ENCODE results near the gene APBB3. TPM values are rescaled to one million over a fixed set of nuclear protein-coding genes. Genes with fewer than 3 reads are reported as not detected.
A peak's percentile ranks its signal among the peaks of the same experiment; 100 is the strongest.

Gene APBB3
- total RNA-seq, 1 donor from 2014 or later: 68.5 TPM

- Mint-ChIP-seq H3K9me3 (no peaks in the 10 kb centered on the region), H3K27me3 (ENCODE audit: low read depth) (no peaks in the 10 kb centered on the region), H3K4me1 (peaks cover 32% of the 10 kb centered on the region), H3K4me3 (no peak overlapping the region), H3K27ac (peak overlapping the region; percentile 13), H3K36me3 (peaks cover 11% of the 10 kb centered on the region)
- DNase-seq (ENCODE audit: low spot score in 2 of 2, unreplicated experiment in 2 of 2): no peak
- TF ChIP-seq CTCF (IDR thresholded peaks at IDR 0.05; ENCODE audit: unreplicated experiment): no peak
Observed at GRCh38 chr5:140553657-140554056, 10.7 kb downstream of the APBB3 start.

- peaks cover 32% of the 10 kb centered on the region for H3K4me1 Mint-ChIP-seq
- no peaks in the 10 kb centered on the region for H3K9me3 Mint-ChIP-seq
- H3K27ac Mint-ChIP-seq: no peak overlapping the region
- H3K4me3 Mint-ChIP-seq: no peak overlapping the region
- DNase-seq (ENCODE audit: low spot score in 2 of 2, unreplicated experiment in 2 of 2): no peak
- TF ChIP-seq CTCF (IDR thresholded peaks at IDR 0.05; ENCODE audit: unreplicated experiment): no peak
- H3K36me3 Mint-ChIP-seq: peaks cover 11% of the 10 kb centered on the region
- H3K27me3 Mint-ChIP-seq (ENCODE audit: low read depth): no peaks in the 10 kb centered on the region
Observed at GRCh38 chr5:140551872-140552271, 12.5 kb downstream of the APBB3 start.

- Mint-ChIP-seq H3K36me3 (peaks cover 11% of the 10 kb centered on the region), H3K27ac (no peak overlapping the region), H3K4me1 (peaks cover 25% of the 10 kb centered on the region), H3K27me3 (ENCODE audit: low read depth) (no peaks in the 10 kb centered on the region), H3K9me3 (no peaks in the 10 kb centered on the region), H3K4me3 (no peak overlapping the region)
- no peak for TF ChIP-seq CTCF (IDR thresholded peaks at IDR 0.05; ENCODE audit: unreplicated experiment)
- no peak for DNase-seq (ENCODE audit: low spot score in 2 of 2, unreplicated experiment in 2 of 2)
Observed at GRCh38 chr5:140550147-140551079, 14.0 kb downstream of the APBB3 start.

- Mint-ChIP-seq H3K4me3 (peak overlapping the region; percentile 42), H3K4me1 (peaks cover 22% of the 10 kb centered on the region), H3K36me3 (peaks cover 15% of the 10 kb centered on the region), H3K27me3 (ENCODE audit: low read depth) (no peaks in the 10 kb centered on the region), H3K9me3 (no peaks in the 10 kb centered on the region), H3K27ac (peak overlapping the region; percentile 85)
- TF ChIP-seq CTCF (IDR thresholded peaks at IDR 0.05; ENCODE audit: unreplicated experiment): no peak
- DNase-seq (ENCODE audit: low spot score in 2 of 2, unreplicated experiment in 2 of 2): no peak
Observed at GRCh38 chr5:140549237-140550144, 14.9 kb downstream of the APBB3 start.

GRCh38 chr5:140548791-140549190 lies 15.6 kb downstream of the APBB3 start:
- no peak for DNase-seq (ENCODE audit: low spot score in 2 of 2, unreplicated experiment in 2 of 2)
- no peak overlapping the region for H3K4me3 Mint-ChIP-seq

More at GRCh38 chr5:140548791-140549190, 15.6 kb downstream of the APBB3 start:
- H3K4me1 Mint-ChIP-seq: peaks cover 19% of the 10 kb centered on the region
- no peaks in the 10 kb centered on the region for H3K9me3 Mint-ChIP-seq
- H3K36me3 Mint-ChIP-seq: peaks cover 20% of the 10 kb centered on the region
- TF ChIP-seq CTCF (IDR thresholded peaks at IDR 0.05; ENCODE audit: unreplicated experiment): no peak
- peak overlapping the region; percentile 85 for H3K27ac Mint-ChIP-seq
- no peaks in the 10 kb centered on the region for H3K27me3 Mint-ChIP-seq (ENCODE audit: low read depth)
